GM21528 (cell line): ENCODE data around the gene GRAP2.

ENCODE experiments used
- ATAC-seq: cut with Tn5 transposase; IDR thresholded peaks from one replicate; pipeline ENCODE4 v1.9.1; 2021; ENCODE audit warnings: mild to moderate bottlenecking, moderate library complexity; ENCODE audit not compliant: unreplicated experiment, low FRiP score

GRAP2 gene

GRCh38 chr22:39920134-39920743, 19.4 kb downstream of the GRAP2 start:
- ATAC-seq = no peak

- no peak for ATAC-seq
Measured at GRCh38 chr22:39923696-39924095, 22.8 kb downstream of the GRAP2 start.

GRCh38 chr22:39924286-39924685, 23.4 kb downstream of the GRAP2 start:
- ATAC-seq = no peak

- ATAC-seq = no peak
Measured at GRCh38 chr22:39925273-39925672, 24.4 kb downstream of the GRAP2 start.

- ATAC-seq = no peak
Measured at GRCh38 chr22:39925909-39926679, 25.2 kb downstream of the GRAP2 start.

GRCh38 chr22:39926753-39927152, 25.9 kb downstream of the GRAP2 start:
- no peak for ATAC-seq

GRCh38 chr22:39927544-39927943, 26.7 kb downstream of the GRAP2 start:
- ATAC-seq = no peak

- no peak for ATAC-seq
Measured at GRCh38 chr22:39928536-39929520, 27.9 kb downstream of the GRAP2 start.

- ATAC-seq = no peak
Measured at GRCh38 chr22:39931251-39931650, 30.4 kb downstream of the GRAP2 start.

GRCh38 chr22:39932166-39932565, 31.3 kb downstream of the GRAP2 start:
- ATAC-seq = no peak

- ATAC-seq = no peak
Measured at GRCh38 chr22:39932918-39933649, 32.2 kb downstream of the GRAP2 start.

GRCh38 chr22:39933741-39934140, 32.9 kb downstream of the GRAP2 start:
- ATAC-seq = no peak

GRCh38 chr22:39935116-39935515, 34.2 kb downstream of the GRAP2 start:
- ATAC-seq = no peak

GRCh38 chr22:39935612-39936011, 34.7 kb downstream of the GRAP2 start:
- ATAC-seq = no peak

- no peak for ATAC-seq
Measured at GRCh38 chr22:39936523-39937145, 35.8 kb downstream of the GRAP2 start.

GRCh38 chr22:39937906-39938305, 37.0 kb downstream of the GRAP2 start:
- no peak for ATAC-seq

GRCh38 chr22:39938509-39939111, 37.7 kb downstream of the GRAP2 start:
- ATAC-seq = no peak

- ATAC-seq = no peak
Measured at GRCh38 chr22:39939830-39940229, 38.9 kb downstream of the GRAP2 start.

GRCh38 chr22:39940757-39941305, 39.9 kb downstream of the GRAP2 start:
- no peak for ATAC-seq
